ENCODE data around the gene PDE8B. TPM values are rescaled to one million over a fixed set of nuclear protein-coding genes. Genes with fewer than 3 reads are reported as not detected.

Gene PDE8B
- total RNA-seq, 1 experiment from 2014 or later: 0.17 TPM

DNA sequence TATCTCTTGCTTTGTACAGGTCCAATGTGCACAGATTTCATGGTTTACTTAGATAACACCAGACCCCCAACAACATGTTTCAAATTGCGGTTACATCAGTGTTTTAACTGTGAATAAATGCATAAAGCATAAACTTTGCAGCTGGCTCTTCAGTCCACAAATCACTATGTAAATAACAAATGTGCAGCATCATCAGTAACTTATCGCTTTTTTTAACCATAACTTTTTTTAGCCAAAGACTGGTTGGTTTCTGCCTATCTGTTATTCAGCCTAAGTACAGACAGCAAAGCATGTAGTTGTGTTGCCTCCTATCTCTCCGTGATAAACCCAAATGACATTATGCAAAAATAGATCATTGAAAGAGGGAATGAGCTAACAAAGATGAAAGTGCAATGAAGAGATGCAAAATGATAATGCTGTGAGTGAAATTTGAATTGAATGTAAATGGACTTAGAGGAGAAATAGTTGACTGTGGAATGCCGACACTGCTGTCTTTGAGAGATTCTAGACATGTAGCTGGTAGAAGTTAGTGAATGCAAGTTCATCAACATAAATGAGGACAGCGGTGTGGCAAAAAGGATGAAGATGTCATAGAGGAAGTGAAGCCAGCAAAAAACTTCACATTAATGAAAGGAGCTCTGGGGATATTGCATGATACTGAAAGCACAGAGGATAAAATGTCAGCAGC lies 108.8 kb downstream of the PDE8B start:
- RAD21 ChIA-PET (ENCODE audit: low non-redundant PET in 1 of 2, low total read pairs in 2 of 2, uncharacterized antibody in 2 of 2, unreplicated experiment in 2 of 2): no interaction called here
- no peak overlapping the region for H3K9ac ChIP-seq (ENCODE audit: low read length)
- no peaks in the 10 kb centered on the region for H4K20me1 ChIP-seq (ENCODE audit: insufficient read depth)
- no peaks in the 10 kb centered on the region for H3K36me3 ChIP-seq (ENCODE audit: control insufficient read depth in 1 of 2, insufficient read depth in 2 of 2, low read length in 2 of 2)
- no peak overlapping the region for H3K4me2 ChIP-seq (ENCODE audit: low read length)
- H3K27ac ChIP-seq (ENCODE audit: low read depth, low read length): no peak overlapping the region
- H2AFZ ChIP-seq (ENCODE audit: low read depth, low read length, poor library complexity, severe bottlenecking): no peak overlapping the region
- CTCF ChIA-PET: no interaction called here
- no peaks in the 10 kb centered on the region for H3K9me2 ChIP-seq (ENCODE audit: insufficient read depth)
- intact Hi-C loops (cut with micrococcal nuclease): no loop called here
- H3K4me3 ChIP-seq (replicated peaks in 1 of 2; ENCODE audit: low read depth in 1 of 2, low read length in 2 of 2): no peak overlapping the region
- H3K79me2 ChIP-seq (ENCODE audit: insufficient read depth, low read length): no peaks in the 10 kb centered on the region
- no peaks in the 10 kb centered on the region for H3K9me3 ChIP-seq (ENCODE audit: control insufficient read depth in 1 of 2, insufficient read depth in 1 of 2, low read depth in 1 of 2, low read length in 2 of 2)
- TF ChIP-seq ELF1 (IDR thresholded peaks at IDR 0.05; ENCODE audit: borderline replicate concordance, low read depth) (no peak), POLR2A (IDR thresholded peaks at IDR 0.05; ENCODE audit: borderline replicate concordance, extremely low read depth, insufficient read depth, insufficient read length) (no peak), SP1 (IDR thresholded peaks at IDR 0.05; ENCODE audit: low read depth) (no peak), RAD21 (IDR thresholded peaks at IDR 0.05; ENCODE audit: low read depth) (no peak), YY1 (IDR thresholded peaks at IDR 0.05; ENCODE audit: extremely low read depth, insufficient replicate concordance, low read depth, low read length) (no peak), FOSL1 (IDR thresholded peaks at IDR 0.05; ENCODE audit: low read depth) (no peak), EZH2 (IDR thresholded peaks at IDR 0.05) (no peak), ZFX (IDR thresholded peaks at IDR 0.05) (no peak)
- TF ChIP-seq, protein P1, sequence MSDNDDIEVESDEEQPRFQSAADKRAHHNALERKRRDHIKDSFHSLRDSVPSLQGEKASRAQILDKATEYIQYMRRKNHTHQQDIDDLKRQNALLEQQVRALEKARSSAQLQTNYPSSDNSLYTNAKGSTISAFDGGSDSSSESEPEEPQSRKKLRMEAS (IDR thresholded peaks at IDR 0.05): no peak
- BruUV-seq (replicated peaks): no TSS peak
- DNase-seq (ENCODE audit: low read depth, low spot score): no peak
- H3K27me3 ChIP-seq (ENCODE audit: insufficient read depth, low read length): no peaks in the 10 kb centered on the region
- H3K4me1 ChIP-seq (ENCODE audit: control insufficient read depth in 1 of 2, insufficient read depth in 2 of 2, low read length in 2 of 2): no peaks in the 10 kb centered on the region
- POLR2A ChIA-PET: no interaction called here
- ATAC-seq: no peak

DNA sequence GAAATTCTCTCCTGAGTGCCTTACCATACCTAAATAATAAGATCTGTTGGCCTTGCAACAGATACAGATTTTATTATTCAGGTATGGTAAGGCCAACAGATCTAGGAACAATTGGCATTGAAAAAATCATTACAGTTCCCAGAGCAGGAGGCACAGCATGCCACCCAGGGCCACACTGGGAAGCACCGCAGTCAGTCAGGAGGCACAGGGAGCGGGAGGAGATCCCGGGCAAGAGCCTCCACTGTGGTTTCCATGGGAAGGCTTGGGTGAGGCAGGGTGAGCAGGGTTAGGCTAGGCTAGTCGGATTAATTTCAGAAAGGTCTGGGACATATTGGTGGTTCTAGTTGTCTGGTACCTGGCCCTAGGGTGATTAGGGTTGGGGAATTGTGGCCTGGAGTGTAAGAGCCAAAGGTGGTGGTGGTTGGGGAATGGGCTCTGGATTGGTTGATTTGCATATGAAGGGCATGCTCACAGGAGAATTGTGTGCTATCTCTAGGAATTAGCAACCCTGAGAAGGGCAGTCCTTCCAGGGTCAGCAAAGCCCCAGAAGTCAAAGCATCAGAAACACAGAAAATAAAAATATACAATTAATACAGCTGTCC lies 111.4 kb downstream of the PDE8B start:
- Histone ChIP-seq H3K79me2 (ENCODE audit: insufficient read depth, low read length) (no peaks in the 10 kb centered on the region), H4K20me1 (ENCODE audit: insufficient read depth) (no peaks in the 10 kb centered on the region), H2AFZ (ENCODE audit: low read depth, low read length, poor library complexity, severe bottlenecking) (no peak overlapping the region), H3K4me1 (ENCODE audit: control insufficient read depth in 1 of 2, insufficient read depth in 2 of 2, low read length in 2 of 2) (no peaks in the 10 kb centered on the region), H3K9ac (ENCODE audit: low read length) (no peak overlapping the region), H3K27ac (ENCODE audit: low read depth, low read length) (no peak overlapping the region), H3K4me3 (replicated peaks in 1 of 2; ENCODE audit: low read depth in 1 of 2, low read length in 2 of 2) (no peak overlapping the region), H3K4me2 (ENCODE audit: low read length) (no peak overlapping the region), H3K9me2 (ENCODE audit: insufficient read depth) (no peaks in the 10 kb centered on the region), H3K36me3 (ENCODE audit: control insufficient read depth in 1 of 2, insufficient read depth in 2 of 2, low read length in 2 of 2) (no peaks in the 10 kb centered on the region), H3K9me3 (ENCODE audit: control insufficient read depth in 1 of 2, insufficient read depth in 1 of 2, low read depth in 1 of 2, low read length in 2 of 2) (no peaks in the 10 kb centered on the region), H3K27me3 (ENCODE audit: insufficient read depth, low read length) (no peaks in the 10 kb centered on the region)
- DNase-seq (ENCODE audit: low read depth, low spot score) (no peak), ATAC-seq (no peak)
- RAD21 ChIA-PET (ENCODE audit: low non-redundant PET in 1 of 2, low total read pairs in 2 of 2, uncharacterized antibody in 2 of 2, unreplicated experiment in 2 of 2): no interaction called here
- POLR2A ChIA-PET: no interaction called here
- CTCF ChIA-PET: no interaction called here
- intact Hi-C loops (cut with micrococcal nuclease): no loop called here
- BruUV-seq (replicated peaks): no TSS peak
- no peak for TF ChIP-seq TCF7L2 (IDR thresholded peaks at IDR 0.05; ENCODE audit: borderline replicate concordance, extremely low read depth, insufficient read depth, insufficient read length)
- TF ChIP-seq EGR1 (IDR thresholded peaks at IDR 0.05; ENCODE audit: low read depth): no peak
- no peak for TF ChIP-seq ELF1 (IDR thresholded peaks at IDR 0.05; ENCODE audit: borderline replicate concordance, low read depth)

Data from HCT116 (cell line).